Parathyroid adenoma (tissue), 2 donors: ENCODE data around the gene AP5B1.
"Not testable (repeated sequence)": the region's sequence is repeated elsewhere in the genome, so short reads cannot be mapped to it uniquely, and the experiment has no call there.

Experiments used
- H2AFZ ChIP-seq: fragments of 300-600 bp; sonication (generic); one replicate; pipeline ENCODE4 v1.7.0; 2017; ENCODE audit warnings: antibody characterized with exemption, mild to moderate bottlenecking
- H3K27ac ChIP-seq: fragments of 300-600 bp; sonication (generic); one replicate; pipeline ENCODE4 v1.7.0; 2017
- H3K27me3 ChIP-seq: fragments of 300-600 bp; sonication (generic); one replicate; pipeline ENCODE4 v1.7.0; 2017; ENCODE audit warnings: low read length; ENCODE audit not compliant: control insufficient read depth, insufficient read depth
- H3K36me3 ChIP-seq: fragments of 300-600 bp; sonication (generic); one replicate; pipeline ENCODE4 v1.7.0; 2017; ENCODE audit warnings: low read length; ENCODE audit not compliant: control insufficient read depth, insufficient read depth
- H3K4me1 ChIP-seq: fragments of 300-600 bp; sonication (generic); one replicate; pipeline ENCODE4 v1.7.0; 2017; ENCODE audit warnings: control low read depth
- H3K4me2 ChIP-seq: fragments of 300-600 bp; sonication (generic); one replicate; pipeline ENCODE4 v1.7.0; 2017; ENCODE audit warnings: low read length
- H3K4me3 ChIP-seq: fragments of 300-600 bp; sonication (generic); one replicate; pipeline ENCODE4 v1.7.0; 2017; ENCODE audit warnings: low read depth, low read length
- H3K79me2 ChIP-seq: fragments of 300-600 bp; sonication (generic); one replicate; pipeline ENCODE4 v1.7.0; 2017; ENCODE audit warnings: control low read depth
- H3K9ac ChIP-seq: fragments of 300-600 bp; sonication (generic); one replicate; pipeline ENCODE4 v1.7.0; 2017; ENCODE audit warnings: mild to moderate bottlenecking
- H3K9me3 ChIP-seq: fragments of 300-600 bp; sonication (generic); one replicate; pipeline ENCODE4 v1.7.0; 2017; ENCODE audit warnings: low read length; ENCODE audit not compliant: control insufficient read depth
- CTCF ChIP-seq: fragments of 300-600 bp; sonication (generic); IDR thresholded peaks from one replicate; pipeline ENCODE4 v1.7.0; 2017; ENCODE audit warnings: antibody characterized with exemption, mild to moderate bottlenecking
- donor health status: primary hyperparathyroidism.

Gene AP5B1

DNA sequence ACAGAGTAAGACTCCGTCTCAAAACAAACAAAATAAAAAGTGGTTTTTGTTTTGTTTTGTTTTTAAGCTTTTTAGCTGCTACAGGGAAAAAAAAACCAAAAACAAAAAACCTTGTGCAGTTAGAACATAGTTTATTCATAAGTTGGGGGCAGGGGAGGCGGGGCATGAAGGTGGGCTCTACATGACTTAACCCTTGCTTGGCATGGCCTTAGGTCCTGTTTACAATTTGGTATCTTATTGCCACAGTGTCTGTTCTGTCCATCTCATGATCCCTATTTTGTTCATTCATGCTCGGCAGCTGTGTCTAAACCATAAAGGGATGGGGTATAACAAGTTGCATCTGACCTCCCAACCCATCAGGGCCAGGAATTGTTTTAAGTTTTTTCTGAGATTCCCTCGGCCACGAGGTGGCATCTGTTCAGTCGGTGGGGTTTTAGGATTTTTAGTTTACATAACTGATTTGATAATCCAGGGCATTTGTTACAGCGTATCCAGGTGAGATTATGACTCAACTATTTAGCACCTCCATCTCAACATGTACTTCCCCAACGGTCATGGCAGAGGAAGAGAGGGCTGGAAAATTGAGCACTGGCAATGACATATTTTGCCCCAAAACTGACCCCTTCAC, 6.9 kb downstream of the AP5B1 start:
- no peaks in the 10 kb centered on the region for H3K79me2 ChIP-seq

GRCh38 chr11:65771589-65772112, 9.1 kb downstream of the AP5B1 start:
- no peak for TF ChIP-seq CTCF
- Histone ChIP-seq H3K79me2 (no peaks in the 10 kb centered on the region), H3K9ac (no peak overlapping the region)

More for the DNA sequence above, 6.9 kb downstream of the AP5B1 start:
- no peak overlapping the region for H3K4me2 ChIP-seq
- H3K36me3 ChIP-seq: no peaks in the 10 kb centered on the region
- no peaks in the 10 kb centered on the region for H3K9me3 ChIP-seq
- no peaks in the 10 kb centered on the region for H3K27me3 ChIP-seq
- TF ChIP-seq CTCF: no peak
- H3K27ac ChIP-seq: no peak overlapping the region
- no peaks in the 10 kb centered on the region for H3K4me1 ChIP-seq
- H2AFZ ChIP-seq: no peak overlapping the region
- H3K9ac ChIP-seq: no peak overlapping the region
- H3K4me3 ChIP-seq: no peak overlapping the region

GRCh38 chr11:65770951-65771567, 9.7 kb downstream of the AP5B1 start:
- Histone ChIP-seq H3K4me2 (no peak overlapping the region), H3K9me3 (no peaks in the 10 kb centered on the region), H3K79me2 (no peaks in the 10 kb centered on the region), H3K36me3 (no peaks in the 10 kb centered on the region), H3K4me1 (no peaks in the 10 kb centered on the region), H2AFZ (no peak overlapping the region), H3K4me3 (no peak overlapping the region), H3K27me3 (no peaks in the 10 kb centered on the region), H3K9ac (no peak overlapping the region), H3K27ac (no peak overlapping the region)
- TF ChIP-seq CTCF: no peak

More at GRCh38 chr11:65771589-65772112, 9.1 kb downstream of the AP5B1 start:
- H3K36me3 ChIP-seq: no peaks in the 10 kb centered on the region
- no peaks in the 10 kb centered on the region for H3K4me1 ChIP-seq
- H3K27me3 ChIP-seq: no peaks in the 10 kb centered on the region
- no peak overlapping the region for H3K4me3 ChIP-seq
- no peak overlapping the region for H2AFZ ChIP-seq
- H3K4me2 ChIP-seq: no peak overlapping the region
- no peaks in the 10 kb centered on the region for H3K9me3 ChIP-seq
- H3K27ac ChIP-seq: no peak overlapping the region

- not testable (repeated sequence) for H3K9me3 ChIP-seq, H3K4me3 ChIP-seq, H3K4me1 ChIP-seq, H3K27ac ChIP-seq, H3K27me3 ChIP-seq, H3K36me3 ChIP-seq, H3K4me2 ChIP-seq, H2AFZ ChIP-seq, H3K79me2 ChIP-seq, H3K9ac ChIP-seq
These were observed 13.0 kb downstream of the AP5B1 start for GRCh38 chr11:65767806-65768205.

DNA sequence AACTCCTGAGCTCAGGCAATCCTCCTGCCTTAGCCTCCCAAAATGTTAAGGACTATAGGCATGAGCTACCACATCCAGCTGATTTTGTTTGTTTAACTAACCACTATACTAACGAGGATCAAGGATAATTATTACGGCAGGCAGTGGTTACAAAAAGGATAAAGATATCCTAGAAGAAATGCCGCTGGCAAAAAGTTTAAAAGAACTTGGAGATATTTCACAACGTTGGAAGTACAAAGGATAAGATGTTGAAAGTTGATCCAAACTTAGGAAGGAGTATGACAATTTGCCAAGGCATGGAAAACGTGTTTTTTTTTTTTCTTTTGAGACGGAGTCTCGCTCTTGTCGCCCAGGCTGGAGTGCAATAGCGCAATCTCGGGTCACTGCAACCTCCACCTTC, 13.4 kb downstream of the AP5B1 start:
- Histone ChIP-seq H3K4me3 (no peak overlapping the region), H3K36me3 (no peaks in the 10 kb centered on the region), H3K27me3 (no peaks in the 10 kb centered on the region), H2AFZ (no peak overlapping the region), H3K9ac (no peak overlapping the region), H3K9me3 (no peaks in the 10 kb centered on the region), H3K4me1 (no peaks in the 10 kb centered on the region), H3K27ac (no peak overlapping the region), H3K4me2 (no peak overlapping the region), H3K79me2 (no peaks in the 10 kb centered on the region)
- TF ChIP-seq CTCF: no peak
